NCI-H128 (cell line): Measurements from ENCODE around the gene GJB2.
A peak's percentile ranks its signal among the peaks of the same experiment; 100 is the strongest.

Source experiments
- DNase-seq: peaks from one replicate; lab custom pipeline; 2025; ENCODE audit not compliant: unreplicated experiment; lab: John Stamatoyannopoulos, UW

GJB2 gene

GRCh38 chr13:20142927-20143480, 49.7 kb downstream of the GJB2 start:
- no peak for DNase-seq

- no peak for DNase-seq
Observed at GRCh38 chr13:20142023-20142926, 50.5 kb downstream of the GJB2 start.

- peak; percentile 41 for DNase-seq
Observed at GRCh38 chr13:20141238-20142022, 51.3 kb downstream of the GJB2 start.

GRCh38 chr13:20140487-20140886, 52.3 kb downstream of the GJB2 start:
- DNase-seq, result no peak

- no peak for DNase-seq
Observed at GRCh38 chr13:20137875-20138274, 54.9 kb downstream of the GJB2 start.
